Left renal cortex interstitium (tissue), 4 donors: Measurements from ENCODE around the gene MARCHF3. TPM values are rescaled to one million over a fixed set of nuclear protein-coding genes. Genes with fewer than 3 reads are reported as not detected.
"Not testable (repeated sequence)": the region's sequence is repeated elsewhere in the genome, so short reads cannot be mapped to it uniquely, and the experiment has no call there.

ENCODE experiments used
- DNase-seq, 4 donors: peaks; one replicate each; pipeline ENCODE4 v3.0.0-alpha.2; 2013; ENCODE audit warnings: low read depth in 4 of 4, low spot score in 2 of 4, missing footprints in 1 of 4
- polyA plus RNA-seq, 4 donors: library from polyadenylated mRNA; unstranded; fragments of 120-200 nt; gene quantifications; one replicate each; pipeline ENCODE4 v1.2.1, GENCODE V29; 2013; ENCODE audit not compliant: insufficient read length in 4 of 4

The MARCHF3 gene
- polyA plus RNA-seq, 4 donors, result 7.1 to 8.3 (median 7.2) TPM

- no peak for DNase-seq
Measured at GRCh38 chr5:127014573-127014972, 15.8 kb downstream of the MARCHF3 start.

- no peak for DNase-seq
Measured at GRCh38 chr5:127013407-127013806, 17.0 kb downstream of the MARCHF3 start.

- DNase-seq, result no peak
Measured at GRCh38 chr5:127012916-127013315, 17.4 kb downstream of the MARCHF3 start.

DNA sequence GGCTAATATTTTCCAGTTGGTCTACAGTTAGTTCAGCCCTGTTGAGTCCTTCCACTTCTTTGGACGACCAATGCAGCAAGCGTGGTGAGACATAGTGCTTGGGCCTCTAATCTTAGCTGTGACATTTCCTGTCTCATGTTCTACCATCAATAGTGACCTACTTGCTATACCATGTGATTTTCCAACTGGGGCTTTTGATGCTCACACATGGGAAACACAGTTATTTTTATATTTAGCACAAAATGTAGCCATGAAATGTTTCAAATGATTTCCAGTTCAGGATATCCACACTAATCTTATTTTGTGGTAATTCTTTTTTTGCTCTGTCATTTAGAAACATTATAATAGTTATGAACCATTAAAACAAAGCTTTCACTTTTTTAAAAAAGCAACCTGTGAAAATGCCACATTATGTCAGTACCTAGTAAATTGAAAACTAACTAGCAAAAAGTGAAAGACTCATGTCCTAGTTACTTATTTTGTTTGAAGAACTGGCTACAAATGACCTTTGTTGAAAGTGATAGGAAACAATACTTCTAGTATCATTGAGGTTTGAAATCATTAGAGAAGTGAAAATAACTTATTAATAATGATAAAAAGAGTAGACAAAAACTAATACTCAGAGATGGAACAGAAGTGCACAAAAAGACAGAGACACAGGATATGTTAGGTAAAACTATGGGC is 18.3 kb downstream of the MARCHF3 start:
- DNase-seq, result no peak

DNA sequence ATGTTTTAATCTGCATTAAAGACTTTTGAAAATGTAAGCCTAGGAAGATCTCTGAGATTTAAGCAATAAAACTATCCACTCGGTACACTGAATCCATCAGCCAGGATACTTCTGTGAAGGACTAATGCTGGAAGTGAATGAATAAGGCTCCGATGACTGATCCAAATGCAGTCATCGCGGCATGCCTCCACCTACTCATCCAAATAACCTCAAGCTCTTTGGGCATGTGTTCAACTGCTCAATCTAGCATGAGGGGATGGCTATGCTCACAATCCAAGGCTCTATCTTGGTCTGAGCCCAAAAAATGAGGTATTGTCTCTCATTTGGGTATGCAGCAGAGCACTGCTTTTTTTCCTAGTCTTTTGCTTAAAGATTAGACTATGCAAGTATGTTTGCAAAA is 19.2 kb downstream of the MARCHF3 start:
- no peak for DNase-seq

GRCh38 chr5:127010362-127010761 is 20.0 kb downstream of the MARCHF3 start:
- no peak for DNase-seq

DNA sequence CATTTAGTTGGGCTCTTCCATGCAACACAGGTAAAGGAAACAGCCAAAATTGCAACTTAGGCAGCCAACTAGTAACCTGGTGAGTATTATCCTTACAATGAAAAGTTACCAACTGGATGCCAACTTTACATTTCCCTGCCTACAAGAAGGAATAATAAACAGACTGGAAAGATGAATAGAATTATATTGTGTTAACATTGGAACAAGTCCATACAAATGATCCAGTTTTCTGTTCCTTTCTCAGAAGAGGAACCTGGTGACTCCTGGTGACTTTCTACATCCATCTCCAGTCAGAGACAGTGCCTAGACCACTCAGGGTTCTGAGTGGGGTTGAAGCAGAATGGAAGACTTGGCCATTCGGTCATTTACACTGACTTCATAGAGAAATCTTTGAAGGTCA is 20.6 kb downstream of the MARCHF3 start:
- DNase-seq, result no peak

DNA sequence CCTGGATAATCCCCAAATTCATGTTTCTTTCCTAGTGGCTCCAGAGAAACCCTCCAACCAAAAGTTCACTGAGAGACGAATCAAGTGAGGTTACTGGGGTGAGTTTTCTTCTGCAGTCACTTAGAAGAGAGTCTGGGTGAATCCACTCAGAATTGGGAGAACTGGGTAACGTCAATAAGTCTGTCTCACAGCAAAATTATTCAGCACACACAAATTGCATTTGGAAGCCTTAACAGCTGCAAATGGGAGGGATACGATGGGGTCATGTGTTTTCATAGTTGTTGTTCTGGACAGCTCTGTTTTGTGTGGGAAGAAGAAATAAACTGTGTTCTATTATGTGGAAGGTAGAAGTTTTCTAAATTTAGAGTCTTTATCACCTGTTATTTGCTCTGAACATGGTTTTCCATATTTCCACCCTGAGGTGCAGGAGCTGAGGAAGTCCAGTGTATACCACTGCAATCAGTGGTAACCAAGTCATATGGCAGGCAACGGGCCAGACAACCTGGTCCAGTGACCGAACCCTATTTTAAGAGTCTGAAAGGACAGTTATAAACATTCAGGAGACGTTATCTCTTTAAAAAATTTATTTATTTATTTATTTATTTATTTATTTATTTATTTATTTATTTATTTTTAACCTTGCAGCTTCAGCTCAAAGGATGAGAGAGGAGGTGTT is 21.9 kb downstream of the MARCHF3 start:
- no peak for DNase-seq

DNA sequence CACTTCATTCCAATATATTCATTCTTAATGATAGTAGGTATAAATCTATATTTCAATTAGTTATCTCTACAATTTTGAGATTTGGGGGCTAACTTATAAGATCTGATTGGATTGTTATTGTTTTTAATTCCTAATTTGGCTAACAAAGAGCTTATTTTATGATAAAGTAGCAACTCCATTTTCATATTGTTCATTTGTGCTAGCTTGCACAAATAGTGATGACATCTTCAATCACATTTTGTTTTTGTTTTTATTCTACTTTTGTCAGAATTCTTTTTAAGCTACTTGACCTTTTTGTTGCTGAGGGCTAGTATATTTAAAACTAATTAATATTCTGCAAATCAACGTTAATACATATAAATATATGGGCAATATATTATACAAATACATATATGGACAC is 22.8 kb downstream of the MARCHF3 start:
- no peak for DNase-seq

GRCh38 chr5:127006744-127007143 is 23.6 kb downstream of the MARCHF3 start:
- no peak for DNase-seq

- DNase-seq, result not testable (repeated sequence)
Measured at GRCh38 chr5:127005282-127005681, 25.1 kb downstream of the MARCHF3 start.

DNA sequence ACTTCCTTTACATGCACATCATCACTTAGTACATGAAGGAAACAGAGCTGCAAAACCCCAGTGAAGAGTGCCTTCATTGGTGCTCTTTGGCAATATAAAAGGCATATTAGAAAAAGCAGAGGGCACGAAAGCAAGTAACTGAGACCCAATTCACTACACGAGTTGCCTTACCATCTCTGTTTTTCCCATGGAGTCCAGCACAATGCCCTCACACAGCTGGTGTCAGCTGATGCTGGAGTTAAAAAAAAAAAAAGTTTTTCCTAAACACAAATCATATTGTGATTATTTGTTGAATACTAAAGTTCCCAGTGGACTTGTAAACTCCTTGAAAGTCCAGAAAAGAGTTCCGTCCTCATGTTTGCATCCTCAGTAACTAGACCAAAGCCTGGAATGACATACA is 25.6 kb downstream of the MARCHF3 start:
- DNase-seq, result no peak

- no peak for DNase-seq
Measured at GRCh38 chr5:127003798-127004495, 26.4 kb downstream of the MARCHF3 start.

DNA sequence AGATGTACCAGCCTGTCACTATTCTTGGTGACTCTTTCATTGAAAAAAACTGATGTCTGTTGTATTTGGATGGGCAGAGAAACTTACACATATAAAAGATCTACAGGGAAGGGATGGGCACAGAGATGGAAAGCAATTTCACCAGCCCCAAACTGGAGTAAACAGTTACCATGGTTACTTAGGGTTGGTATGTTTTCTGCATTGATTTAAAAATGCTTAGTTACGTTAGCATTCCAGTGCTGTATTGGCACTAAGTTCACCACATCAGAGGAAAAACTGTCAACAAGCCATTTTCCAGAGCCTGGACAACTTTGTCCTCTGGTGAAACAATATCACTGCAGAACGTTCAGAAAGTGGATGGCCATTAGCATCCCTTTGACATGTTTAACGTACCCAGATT is 28.0 kb downstream of the MARCHF3 start:
- no peak for DNase-seq

DNA sequence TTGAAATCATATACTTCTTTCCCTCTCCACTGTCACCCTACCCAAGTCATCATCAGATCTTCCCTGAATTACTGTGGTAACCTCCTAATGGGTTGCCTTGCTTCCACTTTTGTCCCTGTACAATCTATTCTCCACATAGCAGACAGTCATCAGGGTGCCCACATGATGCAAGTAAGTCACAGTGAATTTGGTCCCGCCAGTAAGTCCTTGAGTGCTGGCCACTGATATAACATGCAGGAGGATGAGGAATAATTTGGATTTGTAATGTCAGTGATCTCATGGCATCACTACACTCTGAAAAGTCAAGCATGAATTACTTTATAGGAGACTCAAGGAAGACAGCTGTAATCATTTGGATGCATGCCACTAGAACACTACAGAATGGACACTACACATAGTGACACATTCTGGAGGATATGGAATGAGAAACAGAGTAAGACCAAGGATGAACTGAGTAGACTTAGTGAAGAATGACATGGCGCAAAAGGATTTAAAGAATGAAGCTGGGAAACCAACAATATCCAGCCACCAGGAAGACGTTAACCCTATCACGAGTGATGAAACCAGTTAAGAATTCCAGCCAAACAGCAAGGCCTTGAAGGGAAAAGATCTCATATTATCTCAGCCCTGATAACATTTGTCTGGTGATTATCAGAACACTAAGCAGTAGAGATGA is 28.6 kb downstream of the MARCHF3 start:
- DNase-seq, result no peak

- no peak for DNase-seq
Measured at GRCh38 chr5:126998895-126999570, 31.3 kb downstream of the MARCHF3 start.

- DNase-seq, result no peak
Measured at GRCh38 chr5:126998201-126998631, 32.1 kb downstream of the MARCHF3 start.

- DNase-seq, result no peak
Measured at GRCh38 chr5:126995689-126996088, 34.7 kb downstream of the MARCHF3 start.

- DNase-seq, result no peak
Measured at GRCh38 chr5:126995039-126995438, 35.3 kb downstream of the MARCHF3 start.

- DNase-seq, result no peak
Measured at GRCh38 chr5:126994485-126994884, 35.9 kb downstream of the MARCHF3 start.
